ENCODE results near the gene SYNCRIP. TPM values are rescaled to one million over a fixed set of nuclear protein-coding genes. Genes with fewer than 3 reads are reported as not detected.
"Not testable (repeated sequence)": the region's sequence is repeated elsewhere in the genome, so short reads cannot be mapped to it uniquely, and the experiment has no call there.

The SYNCRIP gene
- total and polyA plus RNA-seq, 5 donors from 2014 or later, result 56.4 to 82.3 (median 73.4) TPM

- H3K36me3 Mint-ChIP-seq, result peaks cover 43% of the 10 kb centered on the region
- peak overlapping the region; percentile 30 to 99 (median 97) for H3K27ac Mint-ChIP-seq
- H3K27me3 Mint-ChIP-seq, result peaks cover 6% of the 10 kb centered on the region
- DNase-seq (no peak), ATAC-seq (ENCODE audit: low read depth in 2 of 2) (no peak)
- H3K4me3 Mint-ChIP-seq, result peak overlapping the region; percentile 89 to 98 (median 94)
- peaks cover 36% of the 10 kb centered on the region for H3K36me3 ChIP-seq (ENCODE audit: control insufficient read depth, insufficient read depth, low read length)
- H3K9me3 Mint-ChIP-seq, result peaks cover 0 to 6% (median 0%) of the 10 kb centered on the region in 7 donors
- H3K27ac ChIP-seq (ENCODE audit: insufficient read depth, low read length, poor library complexity, severe bottlenecking), result peak overlapping the region; percentile 99
- H3K27me3 ChIP-seq (ENCODE audit: control insufficient read depth, insufficient read depth, low read length), result no peaks in the 10 kb centered on the region
- peaks cover 47 to 74% (median 59%) of the 10 kb centered on the region in 4 donors for H3K4me1 Mint-ChIP-seq
- peaks cover 48% of the 10 kb centered on the region for H3K4me1 ChIP-seq (ENCODE audit: control insufficient read depth, insufficient read depth, low read length, poor library complexity, severe bottlenecking)
- peak overlapping the region; percentile 92 for H3K4me3 ChIP-seq (ENCODE audit: low read depth, low read length)
- no peaks in the 10 kb centered on the region for H3K9me3 ChIP-seq (ENCODE audit: control insufficient read depth in 2 of 2, low read length in 2 of 2)
Observed at GRCh38 chr6:85640821-85641220, 1.9 kb downstream of the SYNCRIP start.

DNA sequence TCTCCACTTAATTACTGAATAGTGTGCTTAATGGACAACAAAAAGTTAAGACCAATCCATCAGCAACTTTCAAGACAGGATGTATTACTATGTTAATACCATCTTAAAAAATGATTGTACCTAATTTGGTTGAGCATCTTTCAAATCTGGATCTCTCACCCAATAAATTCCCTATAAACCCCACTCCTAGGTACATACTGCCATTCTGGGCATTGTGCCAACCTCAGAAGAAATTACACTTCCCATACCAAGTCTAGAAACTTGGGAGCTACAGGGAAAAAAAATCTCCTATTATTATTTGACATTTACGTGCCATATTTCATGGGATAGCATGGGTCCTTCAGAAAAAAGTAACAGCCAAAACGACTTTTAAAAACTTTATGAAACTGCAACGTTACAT, 5.1 kb downstream of the SYNCRIP start:
- peaks cover 43% of the 10 kb centered on the region for H3K4me1 ChIP-seq (ENCODE audit: control insufficient read depth, insufficient read depth, low read length, poor library complexity, severe bottlenecking)
- H3K27me3 ChIP-seq (ENCODE audit: control insufficient read depth, insufficient read depth, low read length), result no peaks in the 10 kb centered on the region
- H3K36me3 ChIP-seq (ENCODE audit: control insufficient read depth, insufficient read depth, low read length), result peaks cover 65% of the 10 kb centered on the region
- Mint-ChIP-seq H3K27me3 (no peaks in the 10 kb centered on the region), H3K4me1 (peaks cover 41 to 69% (median 55%) of the 10 kb centered on the region in 4 donors), H3K4me3 (peak overlapping the region in 3 of 4 donors; percentile 26 to 49 (median 31)), H3K27ac (peak overlapping the region; percentile 40 to 67 (median 58)), H3K36me3 (peaks cover 58% of the 10 kb centered on the region), H3K9me3 (no peaks in the 10 kb centered on the region)
- no peak overlapping the region for H3K27ac ChIP-seq (ENCODE audit: insufficient read depth, low read length, poor library complexity, severe bottlenecking)
- DNase-seq (no peak), ATAC-seq (ENCODE audit: low read depth in 2 of 2) (no peak)
- peak overlapping the region; percentile 46 for H3K4me3 ChIP-seq (ENCODE audit: low read depth, low read length)
- H3K9me3 ChIP-seq (ENCODE audit: control insufficient read depth in 2 of 2, low read length in 2 of 2), result no peaks in the 10 kb centered on the region

DNA sequence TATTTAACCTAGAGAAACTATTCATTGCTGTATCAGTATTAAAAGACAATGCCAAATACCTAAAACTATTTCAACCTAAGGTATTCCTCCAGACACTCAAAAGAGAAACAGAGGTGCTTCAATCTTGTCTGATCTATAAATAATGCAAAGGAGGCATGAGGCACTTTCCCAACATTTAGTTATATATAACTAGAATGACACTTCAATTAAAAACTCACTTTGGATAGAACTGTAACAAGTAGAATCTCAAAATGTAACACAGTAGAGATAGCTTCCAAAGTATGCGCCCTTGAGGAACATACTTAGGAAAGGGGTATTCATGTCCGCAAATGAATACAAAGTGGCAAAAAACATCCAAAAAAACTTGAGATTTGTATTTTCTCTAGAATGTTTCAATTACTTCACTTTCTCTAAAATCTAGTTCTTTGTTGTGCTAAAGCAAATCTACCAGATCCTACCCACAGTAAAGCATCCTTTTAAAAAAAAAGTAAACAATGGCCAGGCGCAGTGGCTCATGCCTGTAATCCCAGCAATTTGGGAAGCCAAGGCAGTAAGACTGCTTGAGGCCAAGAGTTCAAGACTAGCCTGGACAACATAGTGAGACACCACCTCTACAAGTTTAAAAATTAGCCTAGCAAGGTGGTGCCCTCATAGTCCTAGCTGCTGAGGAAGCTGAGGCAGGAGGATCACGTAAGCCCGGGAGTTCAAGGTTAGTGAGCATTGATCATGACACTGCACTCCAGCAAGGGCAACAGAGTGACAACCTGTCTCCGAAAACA, 10.3 kb downstream of the SYNCRIP start:
- H3K36me3 Mint-ChIP-seq, result peaks cover 44% of the 10 kb centered on the region
- H3K4me1 Mint-ChIP-seq, result peaks cover 35 to 66% (median 53%) of the 10 kb centered on the region in 4 donors
- Histone ChIP-seq H3K27ac (ENCODE audit: insufficient read depth, low read length, poor library complexity, severe bottlenecking) (no peak overlapping the region), H3K9me3 (ENCODE audit: control insufficient read depth in 2 of 2, low read length in 2 of 2) (no peaks in the 10 kb centered on the region), H3K36me3 (ENCODE audit: control insufficient read depth, insufficient read depth, low read length) (peaks cover 84% of the 10 kb centered on the region), H3K27me3 (ENCODE audit: control insufficient read depth, insufficient read depth, low read length) (no peaks in the 10 kb centered on the region), H3K4me1 (ENCODE audit: control insufficient read depth, insufficient read depth, low read length, poor library complexity, severe bottlenecking) (peaks cover 12% of the 10 kb centered on the region), H3K4me3 (ENCODE audit: low read depth, low read length) (no peak overlapping the region)
- H3K27me3 Mint-ChIP-seq, result no peaks in the 10 kb centered on the region
- no peaks in the 10 kb centered on the region for H3K9me3 Mint-ChIP-seq
- no peak overlapping the region for H3K4me3 Mint-ChIP-seq
- DNase-seq, result no peak
- H3K27ac Mint-ChIP-seq, result peak overlapping the region in 1 of 3 donors; percentile 15
- no peak for ATAC-seq (ENCODE audit: low read depth in 2 of 2)

DNA sequence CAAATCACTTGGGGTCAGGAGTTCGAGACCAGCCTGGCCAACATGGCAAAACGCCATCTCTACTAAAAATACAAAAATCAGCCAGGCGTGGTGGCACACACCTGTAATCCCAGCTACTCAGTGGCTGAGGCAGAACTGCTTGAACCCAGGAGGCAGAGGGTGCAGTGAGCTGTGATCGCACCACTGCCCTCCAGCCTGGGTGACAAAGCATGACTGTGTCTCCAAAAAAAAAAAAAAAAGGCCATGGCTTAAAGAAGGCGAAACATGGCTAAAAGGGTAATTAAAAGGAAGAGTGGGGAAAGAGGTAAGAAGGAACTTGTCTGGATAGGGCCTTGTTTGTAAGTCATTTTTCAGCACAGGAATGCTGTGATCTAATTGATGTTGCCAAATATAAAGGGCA, 11.6 kb downstream of the SYNCRIP start:
- Histone ChIP-seq H3K36me3 (ENCODE audit: control insufficient read depth, insufficient read depth, low read length) (peaks cover 81% of the 10 kb centered on the region), H3K4me1 (ENCODE audit: control insufficient read depth, insufficient read depth, low read length, poor library complexity, severe bottlenecking) (peaks cover 13% of the 10 kb centered on the region)
- Mint-ChIP-seq H3K36me3 (peaks cover 34% of the 10 kb centered on the region), H3K4me1 (peaks cover 31 to 69% (median 51%) of the 10 kb centered on the region in 4 donors)
- H3K27ac ChIP-seq (ENCODE audit: insufficient read depth, low read length, poor library complexity, severe bottlenecking); H3K9me3 ChIP-seq (ENCODE audit: control insufficient read depth in 2 of 2, low read length in 2 of 2); H3K27me3 Mint-ChIP-seq; H3K27ac Mint-ChIP-seq; ATAC-seq (ENCODE audit: low read depth in 2 of 2); H3K4me3 Mint-ChIP-seq; DNase-seq; H3K9me3 Mint-ChIP-seq; H3K27me3 ChIP-seq (ENCODE audit: control insufficient read depth, insufficient read depth, low read length); H3K4me3 ChIP-seq (ENCODE audit: low read depth, low read length): not testable (repeated sequence)

DNA sequence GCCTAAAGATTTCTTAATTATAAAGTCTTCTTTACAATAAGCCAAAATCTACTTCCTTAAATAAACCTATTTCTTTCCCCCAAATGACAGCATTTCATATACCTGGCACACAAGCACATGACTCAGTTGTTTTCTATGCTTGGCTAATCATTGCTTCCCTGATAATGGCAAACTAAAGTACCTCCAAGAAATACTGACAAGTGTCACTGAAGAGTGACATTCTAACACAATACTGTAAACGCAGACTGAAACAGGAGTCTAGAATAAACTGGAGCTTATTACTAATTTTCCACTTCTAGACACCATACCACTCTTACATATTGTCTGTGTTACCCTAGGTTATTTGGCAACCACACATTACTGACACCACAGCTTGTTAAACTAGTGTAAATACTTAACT, 14.3 kb downstream of the SYNCRIP start:
- peaks cover 48 to 84% (median 63%) of the 10 kb centered on the region in 4 donors for H3K4me1 Mint-ChIP-seq
- H3K27ac Mint-ChIP-seq, result peak overlapping the region in 2 of 3 donors; percentile 2 to 26
- no peaks in the 10 kb centered on the region for H3K9me3 ChIP-seq (ENCODE audit: control insufficient read depth in 2 of 2, low read length in 2 of 2)
- no peak for DNase-seq
- H3K4me3 ChIP-seq (ENCODE audit: low read depth, low read length), result no peak overlapping the region
- peaks cover 18% of the 10 kb centered on the region for H3K4me1 ChIP-seq (ENCODE audit: control insufficient read depth, insufficient read depth, low read length, poor library complexity, severe bottlenecking)
- H3K36me3 Mint-ChIP-seq, result peaks cover 34% of the 10 kb centered on the region
- peak overlapping the region in 1 of 4 donors; percentile 58 for H3K4me3 Mint-ChIP-seq
- H3K27me3 ChIP-seq (ENCODE audit: control insufficient read depth, insufficient read depth, low read length), result no peaks in the 10 kb centered on the region
- no peak overlapping the region for H3K27ac ChIP-seq (ENCODE audit: insufficient read depth, low read length, poor library complexity, severe bottlenecking)
- peaks cover 67% of the 10 kb centered on the region for H3K36me3 ChIP-seq (ENCODE audit: control insufficient read depth, insufficient read depth, low read length)
- no peak for ATAC-seq (ENCODE audit: low read depth in 2 of 2)
- no peaks in the 10 kb centered on the region for H3K27me3 Mint-ChIP-seq
- no peaks in the 10 kb centered on the region for H3K9me3 Mint-ChIP-seq

GRCh38 chr6:85620308-85620707, 22.4 kb downstream of the SYNCRIP start:
- Mint-ChIP-seq H3K9me3 (peaks cover 0 to 2% (median 0%) of the 10 kb centered on the region in 7 donors), H3K4me1 (peaks cover 28 to 42% (median 38%) of the 10 kb centered on the region in 4 donors), H3K27me3 (no peaks in the 10 kb centered on the region), H3K36me3 (peaks cover 53% of the 10 kb centered on the region), H3K4me3 (peak overlapping the region in 1 of 4 donors; percentile 47), H3K27ac (peak overlapping the region in 1 of 3 donors; percentile 33)
- Histone ChIP-seq H3K27ac (ENCODE audit: insufficient read depth, low read length, poor library complexity, severe bottlenecking) (no peak overlapping the region), H3K27me3 (ENCODE audit: control insufficient read depth, insufficient read depth, low read length) (no peaks in the 10 kb centered on the region), H3K9me3 (ENCODE audit: control insufficient read depth in 2 of 2, low read length in 2 of 2) (no peaks in the 10 kb centered on the region), H3K4me1 (ENCODE audit: control insufficient read depth, insufficient read depth, low read length, poor library complexity, severe bottlenecking) (peaks cover under 1% of the 10 kb centered on the region), H3K4me3 (ENCODE audit: low read depth, low read length) (no peak overlapping the region), H3K36me3 (ENCODE audit: control insufficient read depth, insufficient read depth, low read length) (peaks cover 80% of the 10 kb centered on the region)
- ATAC-seq (ENCODE audit: low read depth in 2 of 2) (no peak), DNase-seq (no peak)

- Mint-ChIP-seq H3K27ac (peak overlapping the region in 2 of 3 donors; percentile 81 to 93), H3K9me3 (no peaks in the 10 kb centered on the region), H3K36me3 (peaks cover 42% of the 10 kb centered on the region), H3K4me1 (peaks cover 15 to 37% (median 17%) of the 10 kb centered on the region in 4 donors), H3K27me3 (no peaks in the 10 kb centered on the region), H3K4me3 (peak overlapping the region in 1 of 4 donors; percentile 24)
- Histone ChIP-seq H3K9me3 (ENCODE audit: control insufficient read depth in 2 of 2, low read length in 2 of 2) (no peaks in the 10 kb centered on the region), H3K4me1 (ENCODE audit: control insufficient read depth, insufficient read depth, low read length, poor library complexity, severe bottlenecking) (no peaks in the 10 kb centered on the region), H3K27me3 (ENCODE audit: control insufficient read depth, insufficient read depth, low read length) (no peaks in the 10 kb centered on the region), H3K4me3 (ENCODE audit: low read depth, low read length) (no peak overlapping the region), H3K27ac (ENCODE audit: insufficient read depth, low read length, poor library complexity, severe bottlenecking) (no peak overlapping the region), H3K36me3 (ENCODE audit: control insufficient read depth, insufficient read depth, low read length) (peaks cover 90% of the 10 kb centered on the region)
- DNase-seq, result no peak
- no peak for ATAC-seq (ENCODE audit: low read depth in 2 of 2)
Observed at GRCh38 chr6:85614780-85615179, 27.9 kb downstream of the SYNCRIP start.

Data from CD4-positive, CD25-positive, alpha-beta regulatory T cell (primary cell).